Upper lobe of left lung (tissue), 4 donors: ENCODE results near the gene ARID5B.

Source experiments
- CTCF ChIP-seq, 6 experiments: fragments of 450-650 bp in 4 of 6; fragments of 200-600 bp in 2 of 6; sonication (generic) in 2 of 6; IDR thresholded peaks; one replicate each; pipeline ENCODE4 v1.5.1; 2016 to 2019; ENCODE audit warnings: antibody characterized with exemption in 6 of 6
- POLR2AphosphoS5 ChIP-seq, 2 donors: sonication (generic); formaldehyde crosslinking; IDR thresholded peaks; one replicate each; pipeline ENCODE4 v1.5.1; 2017; ENCODE audit warnings: antibody characterized with exemption in 2 of 2

- no peak for TF ChIP-seq CTCF (IDR thresholded peaks at IDR 0.05)
- TF ChIP-seq POLR2AphosphoS5 (IDR thresholded peaks at IDR 0.05), result no peak
Observed at GRCh38 chr10:61989995-61990760, 88.7 kb downstream of the ARID5B start.
